Activated B cell treated with CpG ODN at 0.5 μM for 24 hours (primary cell): Measurements from ENCODE around the gene PPP1R15A. TPM values are rescaled to one million over a fixed set of nuclear protein-coding genes. Genes with fewer than 3 reads are reported as not detected.
"Not testable (repeated sequence)": the region's sequence is repeated elsewhere in the genome, so short reads cannot be mapped to it uniquely, and the experiment has no call there.

ENCODE experiments used
- ATAC-seq: fragments of 200-7000 bp; cut with Tn5 transposase; one replicate; pipeline ENCODE4 v1.10.0; 2021; ENCODE audit warnings: low read depth, mild to moderate bottlenecking, moderate library complexity
- CTCF ChIA-PET: fragments of 350-600 bp; sonication (Branson Sonifier 250); formaldehyde crosslinking; loops from one replicate; lab custom pipeline; 2021; ENCODE audit warnings: antibody characterized with exemption; lab: Charles Lee
- POLR2A ChIA-PET: fragments of 350-600 bp; sonication (Branson Sonifier 250); formaldehyde crosslinking; loops from one replicate; lab custom pipeline; 2021; ENCODE audit warnings: antibody characterized with exemption; lab: Charles Lee
- DNase-seq: peaks from one replicate; pipeline ENCODE4 v3.0.0; 2022
- H3K27ac Mint-ChIP-seq: one replicate; pipeline ENCODE4 v1.8.0; 2020; ENCODE audit warnings: mixed read lengths
- H3K27me3 Mint-ChIP-seq: one replicate; pipeline ENCODE4 v1.8.0; 2021; ENCODE audit warnings: mixed read lengths
- H3K36me3 Mint-ChIP-seq: one replicate; pipeline ENCODE4 v1.8.0; 2021; ENCODE audit warnings: low read depth, mixed read lengths
- H3K4me1 Mint-ChIP-seq: one replicate; pipeline ENCODE4 v1.8.0; 2021; ENCODE audit warnings: mixed read lengths
- H3K4me3 Mint-ChIP-seq: one replicate; pipeline ENCODE4 v1.8.0; 2020; ENCODE audit warnings: mild to moderate bottlenecking, mixed read lengths
- H3K9me3 Mint-ChIP-seq: one replicate; pipeline ENCODE4 v1.8.0; 2020; ENCODE audit warnings: mixed read lengths
- intact Hi-C: fragments of 100-400 bp; cut with micrococcal nuclease; formaldehyde crosslinking; loops from one replicate; pipeline ENCODE4 v1.15.1; 2024
- total RNA-seq: library from RNA; stranded (reverse); gene quantifications from 2 replicates; pipeline ENCODE4 v1.2.3, GENCODE V29; 2022
- TF ChIP-seq, protein P1 (sequence below): fragments of 200-600 bp; IDR thresholded peaks from one replicate; pipeline ENCODE4 v1.8.0; 2022; ENCODE audit warnings: antibody characterized with exemption, mild to moderate bottlenecking

The PPP1R15A gene
- total RNA-seq, 1 donor from 2014 or later: 123 TPM

DNA sequence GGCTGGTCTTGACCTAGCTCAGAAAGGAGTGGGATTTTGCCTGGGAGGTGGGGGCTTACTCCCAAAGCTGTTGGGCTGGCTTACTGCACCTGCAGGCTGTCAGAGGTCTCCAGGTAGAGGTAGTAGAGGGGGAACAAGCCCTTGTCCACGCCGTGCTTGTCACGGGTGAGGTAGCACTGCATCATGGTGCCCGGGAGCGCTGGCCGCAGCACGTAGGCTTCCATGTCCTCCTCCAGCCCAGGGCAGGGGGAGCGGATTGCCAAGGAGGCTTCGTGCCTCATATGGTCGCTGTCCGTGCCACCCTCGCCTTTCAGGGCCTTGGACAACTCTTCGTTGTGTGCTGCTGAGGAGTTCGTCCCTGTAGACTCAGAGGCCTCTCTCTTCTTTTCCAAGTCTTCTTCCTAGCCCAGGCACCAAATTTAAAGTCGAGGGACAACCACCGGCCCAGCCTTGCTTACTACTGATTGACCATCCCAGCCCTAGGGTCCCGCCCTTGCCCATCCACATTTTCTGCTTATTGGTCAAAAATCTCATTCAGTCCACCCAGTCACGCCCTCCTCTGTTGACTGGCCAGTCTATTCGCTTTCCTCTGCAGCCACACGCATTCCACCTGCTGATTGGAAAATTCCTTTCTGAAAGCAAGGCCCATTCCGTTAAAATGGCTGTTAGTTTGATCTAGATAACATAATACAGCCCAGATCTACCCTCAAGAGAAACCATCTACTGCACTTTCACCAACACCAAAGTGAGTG is 15.8 kb downstream of the PPP1R15A start:
- Mint-ChIP-seq H3K4me1 (peaks cover 11% of the 10 kb centered on the region), H3K27me3 (no peaks in the 10 kb centered on the region), H3K27ac (no peak overlapping the region), H3K9me3 (no peaks in the 10 kb centered on the region), H3K36me3 (no peaks in the 10 kb centered on the region), H3K4me3 (no peak overlapping the region)
- intact Hi-C loops: no loop called here
- DNase-seq (no peak), ATAC-seq (no peak)
- ChIA-PET CTCF (no interaction called here), POLR2A (interaction anchor here (3.7 kb wide), 1 partner anchor 15 kb away, joined by 27 read pairs; the partner anchor contains the start of gene PPP1R15A)
- TF ChIP-seq, protein P1, sequence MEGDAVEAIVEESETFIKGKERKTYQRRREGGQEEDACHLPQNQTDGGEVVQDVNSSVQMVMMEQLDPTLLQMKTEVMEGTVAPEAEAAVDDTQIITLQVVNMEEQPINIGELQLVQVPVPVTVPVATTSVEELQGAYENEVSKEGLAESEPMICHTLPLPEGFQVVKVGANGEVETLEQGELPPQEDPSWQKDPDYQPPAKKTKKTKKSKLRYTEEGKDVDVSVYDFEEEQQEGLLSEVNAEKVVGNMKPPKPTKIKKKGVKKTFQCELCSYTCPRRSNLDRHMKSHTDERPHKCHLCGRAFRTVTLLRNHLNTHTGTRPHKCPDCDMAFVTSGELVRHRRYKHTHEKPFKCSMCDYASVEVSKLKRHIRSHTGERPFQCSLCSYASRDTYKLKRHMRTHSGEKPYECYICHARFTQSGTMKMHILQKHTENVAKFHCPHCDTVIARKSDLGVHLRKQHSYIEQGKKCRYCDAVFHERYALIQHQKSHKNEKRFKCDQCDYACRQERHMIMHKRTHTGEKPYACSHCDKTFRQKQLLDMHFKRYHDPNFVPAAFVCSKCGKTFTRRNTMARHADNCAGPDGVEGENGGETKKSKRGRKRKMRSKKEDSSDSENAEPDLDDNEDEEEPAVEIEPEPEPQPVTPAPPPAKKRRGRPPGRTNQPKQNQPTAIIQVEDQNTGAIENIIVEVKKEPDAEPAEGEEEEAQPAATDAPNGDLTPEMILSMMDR: no peak

DNA sequence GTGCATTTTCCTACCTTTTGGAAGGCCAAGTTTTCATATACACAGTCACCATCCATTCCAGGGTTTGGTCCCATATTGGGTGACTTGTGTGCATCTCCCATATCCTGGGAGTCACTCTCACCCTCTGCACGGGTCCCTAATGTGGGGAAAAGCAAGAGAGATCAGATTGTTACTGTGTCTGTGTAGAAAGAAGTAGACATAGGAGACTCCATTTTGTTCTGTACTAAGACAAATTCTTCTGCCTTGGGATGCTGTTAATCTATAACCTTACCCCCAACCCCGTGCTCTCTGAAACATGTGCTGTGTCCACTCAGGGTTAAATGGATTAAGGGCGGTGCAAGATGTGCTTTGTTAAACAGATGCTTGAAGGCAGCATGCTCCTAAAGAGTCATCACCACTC is 17.3 kb downstream of the PPP1R15A start:
- H3K27me3 Mint-ChIP-seq, POLR2A ChIA-PET, ATAC-seq, H3K9me3 Mint-ChIP-seq, CTCF ChIA-PET, intact Hi-C loops, DNase-seq, H3K4me3 Mint-ChIP-seq, H3K36me3 Mint-ChIP-seq, H3K27ac Mint-ChIP-seq: not testable (repeated sequence)
- H3K4me1 Mint-ChIP-seq: peaks cover 11% of the 10 kb centered on the region

DNA sequence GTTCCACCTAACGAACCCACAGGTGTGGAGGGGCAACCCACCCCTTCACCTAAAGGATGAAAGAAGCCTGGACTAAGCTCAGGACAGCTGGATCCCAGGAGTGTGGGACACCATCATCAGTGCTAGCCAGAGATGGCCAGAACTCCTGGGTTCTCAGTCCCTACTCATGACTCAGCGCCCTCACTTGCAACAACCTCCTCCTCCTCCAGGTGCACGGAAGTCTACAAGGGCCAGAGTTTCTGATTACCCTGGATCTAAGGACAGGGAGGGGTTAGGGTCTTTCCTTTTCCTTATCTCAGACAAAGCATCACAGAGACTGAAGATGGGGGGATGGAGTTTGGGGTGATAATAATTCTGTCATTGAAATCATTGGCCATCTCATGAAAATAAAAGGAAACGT is 18.3 kb downstream of the PPP1R15A start:
- no peak for DNase-seq
- TF ChIP-seq, protein P1: no peak
- Mint-ChIP-seq H3K4me3 (no peak overlapping the region), H3K27ac (no peak overlapping the region), H3K36me3 (no peaks in the 10 kb centered on the region), H3K9me3 (no peaks in the 10 kb centered on the region), H3K27me3 (peaks cover 9% of the 10 kb centered on the region), H3K4me1 (peaks cover 14% of the 10 kb centered on the region)
- POLR2A ChIA-PET: interaction anchor here (0.6 to 1.0 kb wide), 4 partner anchors 9 to 1791 kb away, joined by 4 to 17 read pairs (median 6); partner anchors contain the start of gene PPP1R15A
- CTCF ChIA-PET: no interaction called here
- intact Hi-C loops: no loop called here
- ATAC-seq: no peak

DNA sequence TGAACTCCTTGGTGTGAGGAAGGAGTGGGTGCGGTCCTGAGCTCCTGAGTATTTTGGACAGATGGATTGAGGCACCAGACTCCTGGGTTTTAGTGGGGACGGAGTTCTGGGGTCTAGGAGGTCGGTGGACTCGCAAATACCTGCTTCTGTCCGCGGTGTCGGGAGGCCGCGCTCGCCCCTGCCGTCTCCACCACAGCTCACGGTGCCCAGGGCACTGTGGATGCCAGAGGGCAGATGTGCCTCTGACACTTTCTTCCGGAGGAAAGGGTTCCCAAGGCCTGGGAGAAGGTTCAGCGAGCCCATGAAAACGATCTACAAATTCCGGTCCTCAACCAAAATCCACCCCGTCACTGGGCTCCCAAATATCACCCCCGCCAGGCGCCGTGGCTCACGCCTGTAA is 23.0 kb downstream of the PPP1R15A start:
- CTCF ChIA-PET: no interaction called here
- intact Hi-C loops: loop anchor here (5.0 kb wide), 1 partner anchor 37 kb away; the partner anchor contains the start of gene DHDH
- POLR2A ChIA-PET: interaction anchor here (0.5 to 1.3 kb wide), 4 partner anchors 8 to 31 kb away, joined by 3 to 7 read pairs (median 5); partner anchors contain the start of gene PPP1R15A
- peaks cover 9% of the 10 kb centered on the region for H3K27me3 Mint-ChIP-seq
- H3K36me3 Mint-ChIP-seq: peaks cover 5% of the 10 kb centered on the region
- H3K9me3 Mint-ChIP-seq: no peaks in the 10 kb centered on the region
- TF ChIP-seq, protein P1: no peak
- no peak for ATAC-seq
- DNase-seq: no peak
- no peak overlapping the region for H3K27ac Mint-ChIP-seq
- H3K4me3 Mint-ChIP-seq: no peak overlapping the region
- H3K4me1 Mint-ChIP-seq: peaks cover 30% of the 10 kb centered on the region

DNA sequence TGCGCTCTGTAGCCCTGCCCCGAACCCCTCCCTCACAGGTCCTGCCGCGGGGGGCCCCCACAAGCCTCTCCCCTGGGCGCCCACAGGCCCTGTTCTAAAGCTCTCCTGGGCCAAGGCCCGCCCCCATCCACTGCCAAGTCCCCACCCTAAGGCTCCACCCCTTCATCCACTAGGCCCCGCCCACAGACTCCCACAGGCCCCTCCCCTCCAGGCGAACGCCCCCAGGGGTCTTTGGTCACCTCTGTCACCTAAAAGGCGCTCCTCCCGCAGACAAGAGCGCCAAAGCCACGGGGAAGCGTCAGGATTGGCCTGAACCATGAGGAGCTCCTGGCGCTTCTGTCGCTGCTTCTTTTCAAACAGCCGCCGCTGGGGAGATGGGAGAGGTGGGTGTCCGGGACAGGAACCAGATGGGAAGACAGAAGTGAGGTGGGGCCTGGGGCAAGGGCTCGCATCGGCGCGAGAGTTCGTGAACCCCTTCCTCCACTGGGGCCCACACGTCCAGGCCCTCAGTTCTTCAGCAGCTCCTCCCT is 24.0 kb downstream of the PPP1R15A start:
- H3K4me1 Mint-ChIP-seq: peaks cover 37% of the 10 kb centered on the region
- H3K27ac Mint-ChIP-seq: no peak overlapping the region
- peak overlapping the region; percentile 63 for H3K4me3 Mint-ChIP-seq
- POLR2A ChIA-PET: interaction anchor here (0.6 to 2.1 kb wide), 5 partner anchors 10 to 75 kb away, joined by 3 to 14 read pairs (median 6); partner anchors contain the start of gene PPP1R15A
- intact Hi-C loops: loop anchor here (5.0 kb wide), 1 partner anchor 36 kb away; the partner anchor contains the start of gene DHDH
- peaks cover 9% of the 10 kb centered on the region for H3K27me3 Mint-ChIP-seq
- H3K36me3 Mint-ChIP-seq: peaks cover 9% of the 10 kb centered on the region
- TF ChIP-seq, protein P1: no peak
- CTCF ChIA-PET: no interaction called here
- H3K9me3 Mint-ChIP-seq: no peaks in the 10 kb centered on the region
- ATAC-seq (peak; percentile 50), DNase-seq (peak; percentile 50)
